ENCODE data around the gene PDE4B. TPM values are rescaled to one million over a fixed set of nuclear protein-coding genes. Genes with fewer than 3 reads are reported as not detected.

PDE4B gene
- total and polyA plus RNA-seq, 10 of the 15 experiments (the other 5 are each of a cell fraction or from before 2014, with no cell fraction given) = 3.0 to 13.2 (median 5.7) TPM

GRCh38 chr1:66401244-66401643, 608.5 kb downstream of the PDE4B start (continued):
- TF ChIP-seq RELB (IDR thresholded peaks at IDR 0.05; ENCODE audit: low read depth) (no peak), EP300 (IDR thresholded peaks at IDR 0.05; ENCODE audit: borderline replicate concordance in 1 of 2, control insufficient read depth in 1 of 2, low read depth in 2 of 2, low read length in 2 of 2) (0 out of 4 replicates have a peak, but pooled peaks of 1 of the 2 experiments have one; percentile 37), PKNOX1 (IDR thresholded peaks at IDR 0.05) (no peak), ZNF274 (IDR thresholded peaks at IDR 0.05; ENCODE audit: insufficient read depth, insufficient read length) (no peak), NFIC (IDR thresholded peaks at IDR 0.05; ENCODE audit: low read depth, low read length) (peak; percentile 85), HCFC1 (IDR thresholded peaks at IDR 0.05; ENCODE audit: low read length) (no peak), KAT2A (conservative IDR thresholded peaks at IDR 0.05; ENCODE audit: control insufficient read depth, low read depth, low read length) (no peak), TCF7 (IDR thresholded peaks at IDR 0.05; ENCODE audit: borderline replicate concordance) (peak; percentile 71; the same call in 1 of the 2 replicates), NFXL1 (IDR thresholded peaks at IDR 0.05; ENCODE audit: borderline replicate concordance) (no peak), ZNF384 (IDR thresholded peaks at IDR 0.05; ENCODE audit: borderline replicate concordance, low read depth, low read length) (0 out of 2 replicates have a peak, but pooled peaks have one; percentile 29), NBN (IDR thresholded peaks at IDR 0.05) (no peak), ZNF217 (IDR thresholded peaks at IDR 0.05) (0 out of 2 replicates have a peak, but pooled peaks have one; percentile 27), STAT3 (IDR thresholded peaks at IDR 0.05; ENCODE audit: low read depth, low read length) (no peak), ZNF24 (IDR thresholded peaks at IDR 0.05) (no peak), SMC3 (IDR thresholded peaks at IDR 0.05; ENCODE audit: borderline replicate concordance, low read length) (no peak), FOXM1 (IDR thresholded peaks at IDR 0.05; ENCODE audit: low read depth, low read length) (peak; percentile 63; the same call in 1 of the 2 replicates), ETV6 (conservative IDR thresholded peaks at IDR 0.05 in 1 of 2, IDR thresholded peaks at IDR 0.05 in 1 of 2; ENCODE audit: borderline replicate concordance in 1 of 2, low read depth in 1 of 2) (no peak), CHD4 (IDR thresholded peaks at IDR 0.05) (no peak), EGR1 (IDR thresholded peaks at IDR 0.05; ENCODE audit: borderline replicate concordance in 1 of 2, low read depth in 2 of 2, low read length in 2 of 2) (no peak), TAF1 (IDR thresholded peaks at IDR 0.05; ENCODE audit: borderline replicate concordance, low read depth, low read length) (0 out of 2 replicates have a peak, but pooled peaks have one; percentile 8), IKZF1 (conservative IDR thresholded peaks at IDR 0.05) (no peak), JUNB (IDR thresholded peaks at IDR 0.05) (no peak), IRF4 (IDR thresholded peaks at IDR 0.05; ENCODE audit: low read depth, low read length) (no peak), ZBTB4 (CRISPR knock-in tag; IDR thresholded peaks at IDR 0.05) (no peak)

Data from GM12878 (cell line).